DMS153 treated with DMSO at 0.1 percent for 48 hours (cell line): Measurements from ENCODE around the gene BAZ2A.
A peak's percentile ranks its signal among the peaks of the same experiment; 100 is the strongest.
"Not testable (repeated sequence)": the region's sequence is repeated elsewhere in the genome, so short reads cannot be mapped to it uniquely, and the experiment has no call there.

ENCODE experiments used
- DNase-seq: peaks from one replicate; lab custom pipeline; 2025; ENCODE audit not compliant: unreplicated experiment; lab: John Stamatoyannopoulos, UW

BAZ2A gene

DNA sequence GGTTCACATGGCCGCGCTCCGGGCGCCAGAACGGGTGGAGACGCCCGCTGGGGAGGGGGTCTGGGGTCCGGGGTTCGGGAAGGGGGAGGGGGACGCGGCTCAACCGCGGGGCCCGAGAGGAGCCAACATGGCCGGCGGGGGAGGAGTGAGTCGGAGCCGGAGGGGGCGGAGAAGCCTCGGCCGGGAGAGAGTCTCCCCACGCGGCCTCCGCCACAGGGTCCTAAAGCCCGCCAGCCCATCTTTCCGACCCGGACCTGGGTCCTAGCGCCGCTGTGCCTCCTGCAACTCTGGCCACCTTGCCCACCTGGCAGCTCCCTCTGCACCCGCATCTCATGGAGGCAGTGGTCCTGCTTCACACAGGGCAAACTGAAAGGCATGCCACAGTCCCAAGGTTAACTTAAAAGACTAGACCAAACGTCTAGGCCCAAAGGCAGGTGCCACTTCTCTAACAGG is at the start of gene BAZ2A:
Gene BAZ2A (minus strand): TSS at position 147 of the 453 bp plus-strand sequence. CDS start 12,796 bp downstream, outside the sequence.
- DNase-seq = peak; percentile 63

DNA sequence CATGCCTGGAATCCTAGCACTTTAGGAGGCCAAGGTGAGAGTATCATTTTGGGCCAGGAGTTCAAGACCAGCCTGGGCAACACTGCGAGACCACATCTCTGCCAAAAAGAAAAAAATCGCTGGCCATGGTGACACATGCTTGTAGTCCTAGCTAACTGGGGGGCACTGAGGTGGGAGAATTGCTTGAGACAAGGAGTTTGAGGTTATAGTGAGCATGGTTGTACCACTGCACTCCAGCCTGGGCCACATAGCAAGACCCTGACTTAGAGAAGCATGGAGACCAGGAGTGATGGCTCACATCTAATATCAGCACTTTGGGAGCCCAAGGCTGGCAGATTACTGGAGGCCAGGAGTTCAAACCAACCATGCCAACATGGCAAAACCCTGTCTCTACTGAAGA is 48.7 kb upstream of the BAZ2A start:
- DNase-seq = no peak

DNA sequence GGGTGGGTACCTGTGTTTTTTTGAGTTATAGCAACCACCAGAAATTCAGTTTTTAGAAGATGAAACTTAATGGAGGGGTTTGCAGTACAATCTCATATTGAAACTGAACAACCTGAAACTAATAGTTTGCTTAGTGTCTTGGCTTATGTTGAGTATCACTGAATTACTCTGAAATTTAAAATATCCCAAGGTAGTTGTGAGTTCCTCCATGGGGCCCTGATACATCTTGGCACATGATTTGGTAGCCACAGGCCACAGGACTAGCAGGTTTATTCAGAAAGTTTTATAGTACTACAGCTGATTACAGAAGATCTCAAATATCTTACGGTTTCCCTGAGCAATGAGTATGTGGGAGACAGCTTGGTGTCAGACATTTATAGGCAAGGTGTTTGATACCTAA is 47.6 kb upstream of the BAZ2A start:
- DNase-seq = no peak

DNA sequence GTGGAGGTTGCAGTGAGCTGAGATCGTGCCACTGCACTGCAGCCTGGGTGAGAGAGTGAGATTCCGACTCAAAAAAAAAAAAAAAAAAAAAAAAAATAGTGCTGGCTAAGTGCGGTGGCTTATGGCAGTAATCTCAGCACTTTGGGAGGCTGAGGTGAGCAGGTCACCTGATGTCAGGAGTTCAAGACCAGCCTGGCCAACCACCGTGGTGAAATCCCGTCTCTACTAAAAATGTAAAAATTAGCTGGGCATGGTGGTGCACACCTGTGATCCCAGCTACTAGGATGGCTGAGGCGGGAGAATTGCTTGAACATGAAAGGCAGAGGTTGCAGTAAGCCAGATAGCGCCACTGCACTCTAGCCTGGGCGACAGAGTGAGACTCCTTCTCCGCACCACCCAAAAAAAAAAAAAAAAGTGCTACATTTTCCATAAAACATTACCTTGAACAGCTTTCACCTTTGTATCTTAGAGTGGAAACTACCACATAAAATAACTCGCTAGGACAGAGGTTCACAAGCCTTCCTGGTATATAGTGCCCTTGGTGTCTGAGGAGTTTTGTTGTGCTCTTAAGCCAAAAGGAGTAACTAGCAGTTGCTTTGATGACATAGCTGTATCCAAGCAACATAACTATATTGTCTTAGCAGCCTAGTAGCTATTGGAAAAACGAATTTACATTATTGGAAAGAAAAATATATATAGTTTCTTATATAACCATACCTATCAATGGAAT is 46.9 kb upstream of the BAZ2A start:
- no peak for DNase-seq

DNA sequence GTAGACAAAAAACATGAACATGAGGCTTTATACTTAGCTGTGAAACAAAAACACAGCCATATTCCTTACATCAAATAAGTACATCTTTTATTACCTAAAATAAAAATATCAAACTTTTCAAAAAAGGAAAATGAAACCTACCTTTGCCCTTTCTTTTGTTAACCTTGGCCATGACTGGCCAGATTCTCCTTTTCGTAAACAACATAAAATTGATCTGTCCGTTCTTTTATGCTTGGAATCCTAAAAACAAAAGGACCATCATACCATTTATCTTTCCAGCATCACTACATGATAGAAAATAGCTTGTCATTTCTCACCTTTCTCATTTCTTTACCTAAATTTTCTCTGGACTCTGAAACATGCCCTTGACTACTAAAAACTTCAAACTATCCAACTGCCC is 41.5 kb upstream of the BAZ2A start:
- DNase-seq = no peak

DNA sequence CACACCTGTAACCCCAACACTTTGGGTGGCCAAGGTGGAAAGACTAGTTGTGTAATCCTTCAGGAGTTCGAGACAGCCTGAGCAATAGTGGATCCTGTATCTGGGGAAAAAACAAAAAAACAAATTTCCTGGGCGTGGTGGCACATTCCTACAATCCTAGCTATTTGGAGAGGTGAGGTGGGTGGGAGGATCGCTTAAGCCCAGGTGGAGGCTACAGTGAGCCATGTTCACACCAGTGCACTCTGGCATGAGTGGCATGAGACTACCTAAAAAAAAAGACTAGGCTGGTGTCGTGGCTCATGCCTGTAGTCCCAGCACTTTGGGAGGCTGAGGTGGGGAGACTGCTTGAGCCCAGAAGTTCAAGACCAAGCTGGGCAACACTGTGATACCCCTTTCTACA is 40.7 kb upstream of the BAZ2A start:
- no peak for DNase-seq

DNA sequence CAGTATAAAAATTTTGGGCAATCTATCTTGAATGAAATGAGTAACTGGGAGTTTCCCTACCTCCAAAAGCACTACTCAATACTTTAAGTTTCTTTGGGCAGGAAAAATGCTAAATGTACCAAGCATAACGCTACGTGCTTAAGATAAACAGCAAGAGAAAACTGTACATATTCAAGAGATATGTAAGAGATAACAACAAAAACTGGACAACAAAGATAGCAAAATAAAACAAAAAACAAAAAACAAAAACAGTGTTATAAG is 38.0 kb upstream of the BAZ2A start:
- DNase-seq = no peak

DNA sequence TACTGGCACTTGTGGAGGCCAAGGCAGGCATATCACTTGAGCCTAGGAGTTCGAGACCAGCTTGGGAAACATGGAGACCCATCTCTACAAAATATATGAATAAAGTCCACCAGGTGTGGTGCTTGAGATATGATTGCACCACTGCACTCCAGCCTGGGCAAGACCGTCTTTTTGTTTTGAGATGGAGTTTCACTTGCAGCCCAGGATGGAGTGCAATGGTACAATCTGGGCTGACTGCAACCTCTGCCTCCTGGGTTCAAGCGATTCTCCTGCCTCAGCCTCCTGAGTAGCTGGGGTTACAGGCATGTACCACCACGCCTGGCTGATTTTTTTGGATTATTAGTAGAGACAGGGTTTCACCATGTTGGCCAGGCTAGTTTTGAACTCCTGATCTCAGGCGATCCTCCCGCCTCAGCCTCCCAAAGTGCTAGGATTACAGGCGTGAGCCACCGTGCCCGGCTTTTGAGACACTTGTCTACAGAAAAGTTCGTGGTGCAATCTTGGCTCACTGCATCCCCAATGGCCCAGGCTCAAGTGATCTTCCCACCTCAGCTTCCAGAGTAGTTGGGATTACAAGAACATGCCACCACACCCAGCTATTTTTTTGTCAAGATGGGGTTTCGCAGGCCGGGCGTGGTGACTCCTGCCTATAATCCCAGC is 32.0 kb upstream of the BAZ2A start:
- DNase-seq = no peak

DNA sequence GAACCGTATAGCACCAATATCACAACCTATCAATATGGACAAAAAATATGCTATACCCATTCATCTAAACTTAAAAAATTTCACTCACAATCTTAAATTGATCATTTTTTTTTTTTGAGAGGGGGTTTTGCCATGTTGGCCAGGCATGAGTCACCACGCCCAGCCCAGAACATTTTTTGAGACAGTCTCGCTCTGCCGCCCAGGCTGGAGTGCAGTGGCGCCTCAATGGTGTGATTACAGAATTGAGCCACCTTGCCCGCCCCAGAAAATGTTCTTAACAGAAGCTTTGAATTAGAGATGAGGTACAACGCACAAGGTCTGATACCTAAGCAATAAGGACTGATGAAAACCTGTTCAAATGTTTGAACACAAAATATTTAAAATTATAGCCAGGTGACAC is 31.4 kb upstream of the BAZ2A start:
- no peak for DNase-seq

DNA sequence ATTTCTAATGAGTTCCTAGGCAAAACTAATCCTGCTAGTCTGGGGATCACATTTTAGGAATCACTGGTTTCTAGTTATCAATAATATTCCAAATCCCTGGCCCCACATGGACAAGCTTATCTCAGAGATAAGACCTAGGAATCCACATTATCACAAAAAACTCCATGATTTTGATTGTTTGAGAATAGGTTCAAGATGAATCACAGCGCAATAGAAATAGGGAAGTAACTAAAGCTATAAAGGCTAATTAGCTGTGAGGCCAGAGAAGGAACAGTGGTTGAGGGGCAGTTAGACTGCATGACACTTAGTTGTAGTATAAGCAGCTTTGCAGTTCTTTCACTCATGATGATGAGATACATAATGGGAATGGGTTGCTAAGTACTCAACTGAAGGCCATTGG is 28.8 kb upstream of the BAZ2A start:
- no peak for DNase-seq

DNA sequence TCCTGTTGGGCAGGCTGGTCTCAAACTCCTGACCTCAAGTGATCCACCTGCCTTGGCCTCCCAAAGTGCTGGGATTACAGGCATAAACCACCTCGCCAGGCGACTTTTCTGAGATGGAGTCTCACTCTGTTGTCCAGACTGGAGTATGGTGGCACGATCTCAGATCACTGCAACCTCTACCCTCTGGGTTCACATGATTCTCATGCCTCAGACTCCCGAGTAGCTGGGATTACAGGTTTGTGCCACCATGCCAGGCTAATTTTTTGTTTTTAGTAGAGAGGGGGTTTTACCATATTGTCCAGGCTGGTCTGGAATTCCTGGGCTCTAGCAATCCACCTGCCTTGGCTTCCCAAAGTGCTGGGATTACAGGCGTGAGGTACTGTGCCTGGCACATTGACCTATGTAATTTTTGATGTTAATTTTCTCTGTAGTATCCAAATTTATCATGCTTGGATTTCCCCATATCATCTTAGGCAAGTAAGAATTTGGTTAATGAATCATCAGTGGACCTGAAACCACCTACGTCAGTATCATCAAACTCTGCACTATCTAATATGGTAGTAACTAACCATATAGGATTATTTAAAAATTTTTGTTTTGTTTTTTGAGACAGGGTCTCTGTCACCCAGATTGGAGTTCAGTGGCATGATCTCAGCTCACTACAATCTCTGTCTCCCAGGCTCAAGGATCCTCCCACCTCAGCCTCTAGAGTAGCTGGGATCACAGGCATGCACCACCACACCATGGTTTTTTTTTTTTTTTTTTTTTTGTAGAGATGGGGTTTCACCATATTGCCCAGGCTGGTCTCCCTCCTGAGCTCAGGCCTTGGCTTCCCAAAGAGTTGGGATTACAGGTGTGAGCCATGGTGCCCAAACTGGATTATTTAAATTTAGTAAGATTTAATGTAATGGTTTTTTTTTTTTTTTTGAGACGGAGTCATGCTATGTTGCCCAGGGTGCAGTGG is 27.6 kb upstream of the BAZ2A start:
- DNase-seq = no peak

DNA sequence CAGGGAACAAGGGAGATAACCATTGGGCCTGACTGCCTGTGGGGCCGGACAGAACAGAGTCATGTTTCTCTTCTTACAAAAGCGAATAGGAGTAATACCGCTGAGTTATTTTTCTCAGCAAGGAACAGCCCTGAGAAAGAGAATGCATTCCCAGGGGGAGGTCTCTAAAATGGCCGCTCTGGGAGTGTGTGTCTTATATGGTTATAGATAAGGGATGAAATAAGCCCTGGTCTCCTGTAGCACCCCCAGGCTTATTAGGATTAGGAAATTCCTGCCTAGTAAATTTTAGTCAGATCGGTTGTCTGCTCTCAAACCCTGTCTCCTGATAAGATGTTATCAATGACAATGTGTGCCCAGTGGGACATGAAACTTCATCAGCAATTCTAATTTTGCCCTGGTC is 23.7 kb upstream of the BAZ2A start:
- DNase-seq = not testable (repeated sequence)

DNA sequence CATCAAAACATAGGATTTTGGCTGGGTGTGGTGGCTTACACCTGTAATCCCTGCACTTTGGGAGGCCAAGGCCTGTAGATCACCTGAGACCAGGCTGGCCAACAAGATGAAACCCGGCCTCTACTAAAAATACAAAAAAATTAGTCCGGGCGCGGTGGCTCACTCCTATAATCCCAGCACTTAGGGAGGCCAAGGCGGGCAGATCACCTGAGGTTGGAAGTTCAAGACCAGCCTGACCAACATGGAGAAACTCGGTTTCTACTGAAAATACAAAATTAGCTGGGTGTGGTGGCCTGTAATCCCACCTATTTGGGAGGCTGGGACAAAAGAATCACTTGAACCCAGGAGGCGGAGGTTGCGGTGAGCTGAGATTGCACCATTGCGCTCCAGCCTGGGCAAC is 17.9 kb upstream of the BAZ2A start:
- not testable (repeated sequence) for DNase-seq

DNA sequence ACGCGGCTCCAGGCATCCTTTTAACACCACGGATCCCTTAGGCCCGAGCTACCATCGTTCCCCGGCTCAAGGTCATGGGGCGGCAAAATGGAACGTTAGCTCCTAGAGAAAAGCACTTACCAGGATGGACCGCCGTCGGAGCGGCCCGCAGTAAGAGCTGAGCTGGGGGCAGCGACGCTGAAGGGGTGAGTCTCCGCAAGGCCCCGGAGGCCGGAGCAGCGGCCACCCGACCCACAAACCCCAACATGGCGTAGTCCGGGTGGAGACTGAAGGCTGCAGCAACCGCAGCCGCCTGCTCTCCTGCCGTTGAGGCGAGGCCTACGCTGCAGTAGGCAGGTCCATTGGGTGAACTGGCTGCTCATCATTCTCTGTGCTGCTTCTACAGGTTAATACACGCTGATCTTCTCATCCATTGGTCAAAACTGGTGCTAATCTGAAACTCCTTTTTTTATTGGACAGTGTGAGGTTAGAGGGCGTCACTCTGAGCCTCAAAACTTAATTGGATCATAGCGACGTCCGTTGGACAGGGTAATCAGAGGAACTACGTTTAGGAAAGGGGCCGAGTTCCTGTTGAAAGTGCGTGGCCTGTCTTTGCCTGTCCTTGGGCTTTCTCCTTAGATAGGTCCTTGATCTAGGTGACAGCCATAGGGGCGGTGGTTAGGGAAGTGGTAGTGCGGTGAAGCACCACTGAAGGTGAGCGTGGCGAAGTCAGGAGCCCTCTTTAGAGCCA is 15.8 kb upstream of the BAZ2A start, which contains the start of gene ATP5F1B:
Gene ATP5F1B (minus strand): TSS at position 268 of the 730 bp plus-strand sequence. CDS start 21 bp downstream, at position 247.
- DNase-seq = peak; percentile 99

DNA sequence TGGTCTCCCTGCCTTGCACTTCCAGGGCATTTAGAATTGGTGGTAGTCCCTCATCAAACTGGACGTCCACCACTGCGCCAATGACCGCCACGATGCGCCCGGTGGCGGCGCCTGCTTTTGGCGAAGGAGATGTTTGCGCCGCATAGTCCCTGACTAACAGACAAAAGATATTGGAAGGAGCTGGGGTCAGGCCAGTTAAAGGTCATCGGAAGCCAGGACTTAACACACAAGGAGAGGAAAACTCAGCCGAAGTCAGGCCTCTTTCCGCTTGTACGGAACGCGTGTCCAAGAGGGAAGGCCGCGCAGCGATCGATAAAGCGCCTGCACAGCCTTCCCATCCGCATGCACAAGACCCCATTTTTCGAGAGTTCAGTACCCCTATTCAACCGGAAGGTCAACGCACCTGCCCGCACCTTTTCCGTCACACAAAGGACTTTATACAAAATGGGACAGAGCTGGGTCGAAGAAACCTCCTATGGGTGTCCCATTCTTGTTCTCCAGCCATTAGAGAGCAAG is 15.1 kb upstream of the BAZ2A start:
- no peak for DNase-seq

DNA sequence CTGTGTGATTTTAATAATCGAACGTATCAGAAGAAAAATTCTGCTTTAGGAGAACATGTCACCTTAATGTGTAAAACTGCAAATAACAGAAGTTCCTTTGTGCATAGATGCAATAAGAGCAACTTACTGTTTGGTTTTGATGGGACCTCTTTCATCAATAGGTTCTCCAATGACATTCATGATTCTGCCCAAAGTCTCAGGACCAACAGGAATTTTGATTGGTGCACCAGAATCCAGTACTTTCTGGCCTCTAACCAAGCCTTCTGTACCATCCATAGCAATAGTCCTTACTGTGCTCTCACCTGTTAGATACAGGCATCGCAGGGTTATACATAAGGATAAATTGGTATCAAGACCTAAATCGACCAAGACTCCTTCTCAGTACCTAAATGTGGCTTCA is 14.5 kb upstream of the BAZ2A start:
- DNase-seq = no peak

DNA sequence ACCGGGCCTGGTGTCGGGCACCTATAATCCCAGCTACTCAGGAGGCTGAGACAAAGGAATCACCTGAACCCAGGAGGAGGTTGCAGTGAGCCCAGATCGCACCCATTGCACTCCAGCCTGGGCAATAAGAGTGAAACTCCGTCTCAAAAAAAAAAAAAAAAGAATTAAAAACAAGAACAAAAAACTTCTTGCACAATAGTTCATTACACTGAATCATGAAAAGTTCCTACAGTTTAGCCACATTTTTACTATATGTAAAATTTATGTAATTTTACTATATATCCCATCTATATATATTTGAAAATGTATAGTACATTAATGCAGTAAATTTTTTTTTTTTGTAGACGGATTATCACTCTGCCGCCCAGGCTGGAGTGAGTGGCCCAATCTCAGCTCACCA is 11.1 kb upstream of the BAZ2A start:
- DNase-seq = no peak

DNA sequence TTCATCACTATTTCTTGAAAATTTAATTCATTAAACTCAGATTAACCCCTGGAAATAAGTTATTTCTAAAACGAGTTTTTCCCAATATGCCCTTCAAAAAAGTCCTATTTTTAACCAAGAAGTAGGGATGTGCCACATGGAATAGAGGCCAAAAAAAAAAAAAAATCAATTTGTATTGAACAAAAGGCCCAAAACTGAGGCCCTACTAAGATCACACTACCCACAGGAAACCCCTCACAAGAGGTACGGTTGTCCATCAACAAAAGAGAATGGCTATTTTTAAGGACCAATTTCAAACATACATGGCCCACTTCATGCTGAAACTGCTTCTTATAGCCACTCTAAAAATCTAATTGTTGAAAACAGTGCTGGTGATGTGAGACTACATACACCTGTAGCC is 7.5 kb upstream of the BAZ2A start:
- no peak for DNase-seq

DNA sequence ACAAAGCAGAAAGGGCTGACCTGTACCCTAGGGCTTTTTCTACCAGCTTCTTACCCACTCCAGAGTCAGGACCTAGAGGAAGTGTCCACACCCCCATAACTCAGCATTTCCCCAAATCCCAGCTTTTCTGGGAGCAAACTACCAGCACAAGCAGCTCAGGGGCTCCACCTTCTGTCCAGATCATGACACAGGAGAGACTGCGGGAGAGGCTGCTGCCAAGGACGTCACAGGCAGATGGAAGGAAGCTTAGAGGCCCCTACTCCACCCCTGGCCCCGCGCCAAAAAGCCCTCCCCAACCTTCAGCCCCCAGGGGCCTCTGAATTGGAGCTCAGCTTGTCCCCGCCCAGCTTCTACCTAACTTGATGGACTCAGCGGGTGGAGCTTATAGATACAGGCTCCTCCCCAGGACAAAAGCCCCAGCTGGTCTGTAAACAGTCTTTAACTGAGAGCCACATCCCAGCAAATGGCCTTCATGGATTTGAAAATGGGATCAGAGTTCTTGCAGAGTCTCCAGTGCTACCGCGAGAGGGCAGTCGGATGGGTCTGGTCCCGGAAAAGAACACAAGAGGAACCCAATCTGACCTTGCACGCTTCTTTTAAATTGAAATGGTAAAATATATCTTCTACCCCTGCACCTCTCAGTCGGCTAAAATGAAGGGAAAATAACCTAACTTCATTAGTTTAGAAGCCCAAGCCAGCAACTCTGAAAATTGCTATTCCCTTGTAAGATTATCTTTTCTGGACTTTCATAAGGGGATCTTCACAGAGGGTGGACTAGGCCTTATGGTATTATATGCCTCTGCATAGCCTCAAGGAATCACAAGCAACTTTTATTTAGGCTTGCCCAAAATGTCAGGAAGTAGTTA is 6.8 kb upstream of the BAZ2A start:
- peak; percentile 99 for DNase-seq
